Activated naive CD8-positive, alpha-beta T cell treated with anti-CD3 and anti-CD28 coated beads, Interleukin-2, amount 10 ng/mL, durations not matched to agents 7 days and 5 days (primary cell): Measurements from ENCODE around the gene TNS2. TPM values are rescaled to one million over a fixed set of nuclear protein-coding genes. Genes with fewer than 3 reads are reported as not detected.

Experiments used
- ATAC-seq: fragments of 150-1000 bp; cut with Tn5 transposase; one replicate; pipeline ENCODE4 v1.10.0; 2021; ENCODE audit warnings: low read depth, moderate library complexity
- POLR2A ChIA-PET: fragments of 350-600 bp; sonication (Branson Sonifier 250); formaldehyde crosslinking; loops from one replicate; lab custom pipeline; 2021; ENCODE audit warnings: antibody characterized with exemption; lab: Charles Lee
- DNase-seq: peaks from one replicate; pipeline ENCODE4 v3.0.0; 2021
- H3K27ac Mint-ChIP-seq: one replicate; pipeline ENCODE4 v1.8.0; 2022; ENCODE audit warnings: mild to moderate bottlenecking, mixed read lengths
- H3K27me3 Mint-ChIP-seq: one replicate; pipeline ENCODE4 v1.8.0; 2022; ENCODE audit warnings: mild to moderate bottlenecking, moderate library complexity, mixed read lengths
- H3K36me3 Mint-ChIP-seq: one replicate; pipeline ENCODE4 v1.8.0; 2021; ENCODE audit warnings: mild to moderate bottlenecking, mixed read lengths
- H3K4me1 Mint-ChIP-seq: one replicate; pipeline ENCODE4 v1.8.0; 2021; ENCODE audit warnings: mixed read lengths
- H3K4me3 Mint-ChIP-seq: one replicate; pipeline ENCODE4 v1.8.0; 2022; ENCODE audit warnings: mild to moderate bottlenecking, moderate library complexity, mixed read lengths
- H3K9me3 Mint-ChIP-seq: one replicate; pipeline ENCODE4 v1.8.0; 2021; ENCODE audit warnings: mixed read lengths
- total RNA-seq, 2 experiments: library from RNA; stranded (reverse); gene quantifications; one replicate each; pipeline ENCODE4 v1.2.3, GENCODE V29; 2021

The TNS2 gene
- total RNA-seq, 2 experiments from 2014 or later: 1.9 to 3.0 TPM

DNA sequence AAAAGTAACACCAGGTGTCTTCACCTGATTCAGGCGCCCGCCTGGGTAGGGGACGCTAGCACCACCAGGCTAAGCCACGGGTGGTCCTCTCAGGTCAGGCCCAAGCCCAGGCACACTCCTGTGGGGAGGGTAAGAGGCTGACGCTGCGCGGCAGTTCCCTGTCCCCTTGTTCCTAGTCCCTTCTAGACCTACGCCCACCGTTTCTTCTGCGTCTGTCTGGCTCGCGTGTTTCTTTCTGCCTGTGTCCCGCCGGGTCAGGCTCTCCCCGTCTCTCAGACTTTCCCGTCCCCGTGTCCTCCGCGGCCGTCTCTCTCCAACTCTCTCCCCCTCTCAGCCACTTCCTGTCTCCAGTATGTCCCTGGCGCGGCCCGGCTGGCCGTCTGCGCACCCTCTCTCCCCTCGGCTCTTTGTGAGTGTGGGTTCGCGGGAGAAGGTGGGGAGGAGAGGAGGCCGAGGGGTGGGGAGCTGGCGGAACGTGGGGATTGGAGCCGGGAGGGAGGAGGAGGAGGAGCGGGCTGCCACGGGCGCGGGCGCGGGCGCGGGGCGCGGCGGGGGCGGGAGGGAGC lies 3.1 kb upstream of the TNS2 start:
- H3K27ac Mint-ChIP-seq: peak overlapping the region; percentile 88
- no peaks in the 10 kb centered on the region for H3K9me3 Mint-ChIP-seq
- peaks cover 2% of the 10 kb centered on the region for H3K27me3 Mint-ChIP-seq
- peak overlapping the region; percentile 99 for H3K4me3 Mint-ChIP-seq
- peak; percentile 70 for DNase-seq
- ATAC-seq: peak; percentile 38
- peaks cover 11% of the 10 kb centered on the region for H3K36me3 Mint-ChIP-seq
- peaks cover 19% of the 10 kb centered on the region for H3K4me1 Mint-ChIP-seq
- POLR2A ChIA-PET: interaction anchor here (1.0 to 3.2 kb wide), 3 partner anchors 32 to 57 kb away, joined by 3 to 10 read pairs (median 4); partner anchors contain the start of genes EIF4B, SOAT2 and SPRYD3

- Mint-ChIP-seq H3K4me3 (peak overlapping the region; percentile 42), H3K36me3 (peaks cover 7% of the 10 kb centered on the region), H3K9me3 (no peaks in the 10 kb centered on the region), H3K27me3 (peaks cover 2% of the 10 kb centered on the region), H3K27ac (no peak overlapping the region), H3K4me1 (peaks cover 19% of the 10 kb centered on the region)
- ATAC-seq (peak; percentile 74), DNase-seq (peak; percentile 89)
- POLR2A ChIA-PET: interaction anchor here (0.6 to 3.2 kb wide), 3 partner anchors 32 to 453 kb away, joined by 3 to 10 read pairs (median 5); partner anchors contain the start of genes SOAT2, SPRYD3 and TARBP2
Observed at GRCh38 chr12:53047221-53048032, 2.4 kb upstream of the TNS2 start.

GRCh38 chr12:53048033-53048779 lies 1.7 kb upstream of the TNS2 start:
- Mint-ChIP-seq H3K4me1 (peaks cover 19% of the 10 kb centered on the region), H3K27me3 (peaks cover 2% of the 10 kb centered on the region), H3K9me3 (no peaks in the 10 kb centered on the region), H3K27ac (no peak overlapping the region), H3K4me3 (peak overlapping the region; percentile 42), H3K36me3 (peaks cover 2% of the 10 kb centered on the region)
- DNase-seq (peak; percentile 44), ATAC-seq (no peak)
- POLR2A ChIA-PET: interaction anchor here (0.6 to 3.2 kb wide), 3 partner anchors 31 to 453 kb away, joined by 3 to 10 read pairs (median 5); partner anchors contain the start of genes SOAT2, SPRYD3 and TARBP2

- ATAC-seq: no peak
- no peak overlapping the region for H3K27ac Mint-ChIP-seq
- H3K4me1 Mint-ChIP-seq: peaks cover 23% of the 10 kb centered on the region
- H3K27me3 Mint-ChIP-seq: peaks cover 2% of the 10 kb centered on the region
- H3K4me3 Mint-ChIP-seq: no peak overlapping the region
- POLR2A ChIA-PET: interaction anchor here (3.2 kb wide), 1 partner anchor 54 kb away, joined by 10 read pairs; the partner anchor contains the start of gene SOAT2
- no peak for DNase-seq
- H3K36me3 Mint-ChIP-seq: peaks cover 2% of the 10 kb centered on the region
- no peaks in the 10 kb centered on the region for H3K9me3 Mint-ChIP-seq
Observed at GRCh38 chr12:53048780-53049401, 974 bp upstream of the TNS2 start.

DNA sequence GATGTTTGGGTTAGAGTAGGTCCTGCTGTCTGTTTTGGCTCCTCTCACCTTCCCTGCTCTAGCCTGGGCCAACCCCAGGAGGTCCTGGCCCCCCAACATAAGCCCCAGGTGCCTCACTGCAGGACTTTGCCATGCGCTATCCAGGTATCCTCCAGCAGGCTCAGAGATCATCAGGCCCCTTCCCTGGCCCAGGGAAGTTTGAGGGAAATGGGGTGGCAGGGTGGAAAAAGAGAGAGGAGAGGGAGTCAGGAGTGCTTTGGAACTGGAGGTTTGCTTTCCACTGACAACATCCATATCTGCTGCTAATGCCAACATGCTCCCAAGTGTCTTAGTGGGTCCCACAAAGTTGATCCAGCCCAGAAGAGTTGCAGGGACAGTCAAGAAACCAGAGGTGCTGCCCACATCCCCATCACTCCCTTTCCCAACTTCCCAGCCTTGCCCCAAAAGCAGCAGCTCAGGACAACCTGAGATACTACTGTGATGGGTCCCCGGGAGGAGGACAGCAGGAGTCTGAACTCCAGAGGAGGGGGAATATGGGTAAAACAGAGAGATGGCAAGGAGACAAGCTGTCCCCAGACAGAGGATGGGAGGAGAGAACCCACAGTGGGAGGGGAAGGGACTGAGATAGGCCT lies 677 bp downstream of the TNS2 start:
- H3K36me3 Mint-ChIP-seq: peaks cover 2% of the 10 kb centered on the region
- H3K9me3 Mint-ChIP-seq: no peaks in the 10 kb centered on the region
- peaks cover 2% of the 10 kb centered on the region for H3K27me3 Mint-ChIP-seq
- DNase-seq: no peak
- H3K4me3 Mint-ChIP-seq: no peak overlapping the region
- no peak for ATAC-seq
- POLR2A ChIA-PET: interaction anchor here (1.2 kb wide), 1 partner anchor 45 kb away, joined by 3 read pairs; the partner anchor contains the start of gene EIF4B
- peaks cover 27% of the 10 kb centered on the region for H3K4me1 Mint-ChIP-seq
- peak overlapping the region; percentile 58 for H3K27ac Mint-ChIP-seq

DNA sequence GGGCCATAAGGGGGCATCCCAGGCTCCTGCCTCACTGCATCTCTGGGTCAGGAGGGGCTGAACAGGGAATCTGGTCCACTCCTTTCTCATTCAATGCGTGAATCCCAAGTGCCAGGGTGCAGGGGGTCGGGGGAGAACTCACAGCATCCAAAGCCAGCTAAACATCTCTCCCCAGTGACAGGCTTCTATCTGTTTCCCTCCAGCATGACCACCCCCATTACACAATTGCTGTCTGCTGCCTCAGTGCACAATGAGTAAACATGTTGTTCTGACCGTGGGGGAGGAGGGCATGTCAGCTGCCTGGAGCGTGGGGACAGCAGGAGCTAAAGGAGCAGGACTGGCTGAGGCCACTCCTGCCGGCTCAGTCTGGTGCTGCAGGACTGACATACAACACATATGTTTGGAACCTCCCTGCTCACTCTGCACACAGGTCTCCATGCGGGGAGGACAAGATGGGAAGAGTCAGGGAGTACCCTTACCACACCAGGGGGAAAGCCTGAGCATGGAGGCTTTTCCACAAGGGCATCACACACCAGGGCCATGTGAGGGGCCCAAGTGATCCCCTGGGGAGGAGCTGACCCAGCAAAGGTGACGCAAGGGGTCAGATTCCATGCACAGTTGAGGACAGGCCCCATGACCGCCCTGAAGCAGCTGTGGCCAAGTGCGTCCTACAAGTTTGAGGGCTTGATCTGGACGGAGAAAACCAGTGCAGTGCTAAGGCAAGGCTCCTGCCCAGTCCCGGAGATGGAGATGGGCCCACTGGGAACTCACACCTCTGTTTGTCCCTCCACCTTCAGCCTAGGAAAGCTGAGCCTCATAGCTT lies 1.4 kb downstream of the TNS2 start:
- Mint-ChIP-seq H3K27me3 (peaks cover 1% of the 10 kb centered on the region), H3K36me3 (peaks cover 2% of the 10 kb centered on the region), H3K4me3 (no peak overlapping the region), H3K27ac (no peak overlapping the region), H3K4me1 (peaks cover 20% of the 10 kb centered on the region), H3K9me3 (no peaks in the 10 kb centered on the region)
- DNase-seq (peak; percentile 37), ATAC-seq (no peak)
- POLR2A ChIA-PET: interaction anchor here (1.2 kb wide), 1 partner anchor 45 kb away, joined by 3 read pairs; the partner anchor contains the start of gene EIF4B

GRCh38 chr12:53051881-53052412 lies 2.1 kb downstream of the TNS2 start:
- POLR2A ChIA-PET: interaction anchor here (1.2 kb wide), 1 partner anchor 46 kb away, joined by 3 read pairs; the partner anchor contains the start of gene EIF4B
- Mint-ChIP-seq H3K4me1 (peaks cover 15% of the 10 kb centered on the region), H3K9me3 (no peaks in the 10 kb centered on the region), H3K4me3 (no peak overlapping the region), H3K27ac (no peak overlapping the region), H3K27me3 (peaks cover 4% of the 10 kb centered on the region), H3K36me3 (no peaks in the 10 kb centered on the region)
- DNase-seq (no peak), ATAC-seq (no peak)

DNA sequence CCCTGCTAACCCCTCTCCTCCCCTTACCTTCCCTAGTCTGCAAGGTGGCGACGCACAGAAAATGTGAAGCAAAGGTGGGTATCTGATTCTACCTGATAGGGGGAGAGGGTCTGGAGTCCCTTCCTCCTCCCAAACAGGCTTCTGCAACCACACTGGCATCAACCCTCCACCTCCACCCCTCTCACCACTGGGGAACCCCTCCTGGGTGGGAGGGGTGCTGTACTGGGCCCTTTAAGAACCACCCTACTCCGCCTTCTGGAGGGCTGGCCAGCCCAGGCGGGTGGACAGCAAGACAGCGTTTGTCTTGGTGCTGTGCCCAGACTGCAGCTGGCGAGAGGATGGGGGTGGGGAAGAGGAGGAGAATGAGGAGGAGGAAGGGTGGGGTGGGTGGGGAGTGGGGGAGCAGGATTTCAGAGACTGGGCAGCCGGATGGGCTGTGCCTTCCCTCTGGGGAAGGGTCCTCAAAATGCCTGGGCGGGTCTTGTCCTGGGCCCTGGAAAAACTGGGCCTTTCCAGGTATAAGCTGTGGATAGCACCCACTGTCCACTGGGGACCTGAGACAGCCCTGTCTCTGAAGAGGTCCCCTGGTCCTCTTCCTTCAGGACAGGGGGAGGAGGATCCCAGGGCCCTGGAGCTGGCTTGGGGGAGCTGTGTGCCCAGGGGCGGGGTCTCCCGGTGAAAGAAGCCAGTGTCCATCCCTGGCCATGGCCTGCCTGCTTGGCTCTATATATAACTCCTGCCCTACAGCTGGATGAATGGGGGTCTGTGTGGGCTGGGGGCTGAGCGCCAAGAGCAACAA lies 2.8 kb downstream of the TNS2 start:
- ATAC-seq: no peak
- Mint-ChIP-seq H3K36me3 (no peaks in the 10 kb centered on the region), H3K4me3 (no peak overlapping the region), H3K9me3 (no peaks in the 10 kb centered on the region), H3K27ac (no peak overlapping the region), H3K27me3 (peaks cover 4% of the 10 kb centered on the region), H3K4me1 (peaks cover 15% of the 10 kb centered on the region)
- DNase-seq: no peak
- POLR2A ChIA-PET: interaction anchor here (0.6 to 1.0 kb wide), 2 partner anchors 8 to 27 kb away, joined by 3 read pairs; no protein-coding TSS in a partner anchor

GRCh38 chr12:53053218-53054111 lies 3.6 kb downstream of the TNS2 start:
- H3K36me3 Mint-ChIP-seq: no peaks in the 10 kb centered on the region
- ATAC-seq: peak; percentile 14
- no peaks in the 10 kb centered on the region for H3K9me3 Mint-ChIP-seq
- H3K27me3 Mint-ChIP-seq: peaks cover 4% of the 10 kb centered on the region
- POLR2A ChIA-PET: interaction anchor here (0.6 to 3.5 kb wide), 9 partner anchors 9 to 246 kb away, joined by 3 to 17 read pairs (median 3); partner anchors contain the start of genes EIF4B, MYG1 and SPRYD3
- peak; percentile 57 for DNase-seq
- peak overlapping the region; percentile 91 for H3K4me3 Mint-ChIP-seq
- H3K27ac Mint-ChIP-seq: peak overlapping the region; percentile 88
- H3K4me1 Mint-ChIP-seq: peaks cover 14% of the 10 kb centered on the region
